ENCODE data around the gene THSD7B. TPM values are rescaled to one million over a fixed set of nuclear protein-coding genes. Genes with fewer than 3 reads are reported as not detected.

The THSD7B gene
- total and polyA plus RNA-seq, 2 donors, result 0.50 to 4.2 TPM

- Histone ChIP-seq H3K27me3 (ENCODE audit: control insufficient read depth in 2 of 2, insufficient read depth in 1 of 2, low read length in 1 of 2) (no peaks in the 10 kb centered on the region), H3K9me3 (ENCODE audit: control insufficient read depth in 2 of 2, insufficient read depth in 1 of 2, low read length in 1 of 2) (no peaks in the 10 kb centered on the region), H3K4me1 (ENCODE audit: control insufficient read depth in 2 of 2, insufficient read depth in 2 of 2, low read length in 2 of 2) (no peaks in the 10 kb centered on the region), H3K36me3 (ENCODE audit: control insufficient read depth in 2 of 2, insufficient read depth in 2 of 2, low read length in 1 of 2) (no peaks in the 10 kb centered on the region), H3K4me3 (ENCODE audit: low read length in 2 of 2) (no peak overlapping the region), H3K27ac (ENCODE audit: low read depth in 1 of 2, low read length in 1 of 2) (no peak overlapping the region)
- 93% methylated on average over 2 of the region's 2 CpGs for WGBS
- no peak for DNase-seq (ENCODE audit: low read depth in 6 of 9, low spot score in 9 of 9)
Measured at GRCh38 chr2:137437386-137437785, 672.0 kb downstream of the THSD7B start.

- Histone ChIP-seq H3K36me3 (ENCODE audit: control insufficient read depth in 2 of 2, insufficient read depth in 2 of 2, low read length in 1 of 2) (no peaks in the 10 kb centered on the region), H3K27me3 (ENCODE audit: control insufficient read depth in 2 of 2, insufficient read depth in 1 of 2, low read length in 1 of 2) (no peaks in the 10 kb centered on the region), H3K27ac (ENCODE audit: low read depth in 1 of 2, low read length in 1 of 2) (no peak overlapping the region), H3K9me3 (ENCODE audit: control insufficient read depth in 2 of 2, insufficient read depth in 1 of 2, low read length in 1 of 2) (no peaks in the 10 kb centered on the region), H3K4me1 (ENCODE audit: control insufficient read depth in 2 of 2, insufficient read depth in 2 of 2, low read length in 2 of 2) (no peaks in the 10 kb centered on the region), H3K4me3 (ENCODE audit: low read length in 2 of 2) (no peak overlapping the region)
- no peak for DNase-seq (ENCODE audit: low read depth in 6 of 9, low spot score in 9 of 9)
- 89% methylated on average over 1 of the region's 1 CpG for WGBS
Measured at GRCh38 chr2:137444970-137445369, 679.6 kb downstream of the THSD7B start.

GRCh38 chr2:137449454-137449853 lies 684.1 kb downstream of the THSD7B start:
- no peak for DNase-seq (ENCODE audit: low read depth in 6 of 9, low spot score in 9 of 9)
- H3K27ac ChIP-seq (ENCODE audit: low read depth in 1 of 2, low read length in 1 of 2), result no peak overlapping the region
- no peaks in the 10 kb centered on the region for H3K9me3 ChIP-seq (ENCODE audit: control insufficient read depth in 2 of 2, insufficient read depth in 1 of 2, low read length in 1 of 2)
- H3K4me1 ChIP-seq (ENCODE audit: control insufficient read depth in 2 of 2, insufficient read depth in 2 of 2, low read length in 2 of 2), result no peaks in the 10 kb centered on the region
- no peak overlapping the region for H3K4me3 ChIP-seq (ENCODE audit: low read length in 2 of 2)
- no peaks in the 10 kb centered on the region for H3K27me3 ChIP-seq (ENCODE audit: control insufficient read depth in 2 of 2, insufficient read depth in 1 of 2, low read length in 1 of 2)
- H3K36me3 ChIP-seq (ENCODE audit: control insufficient read depth in 2 of 2, insufficient read depth in 2 of 2, low read length in 1 of 2), result no peaks in the 10 kb centered on the region

- H3K4me3 ChIP-seq (ENCODE audit: low read length in 2 of 2), result no peak overlapping the region
- 87% methylated on average over 2 of the region's 2 CpGs for whole genome bisulfite sequencing
- H3K36me3 ChIP-seq (ENCODE audit: control insufficient read depth in 2 of 2, insufficient read depth in 2 of 2, low read length in 1 of 2), result no peaks in the 10 kb centered on the region
- no peaks in the 10 kb centered on the region for H3K4me1 ChIP-seq (ENCODE audit: control insufficient read depth in 2 of 2, insufficient read depth in 2 of 2, low read length in 2 of 2)
- no peak overlapping the region for H3K27ac ChIP-seq (ENCODE audit: low read depth in 1 of 2, low read length in 1 of 2)
- no peaks in the 10 kb centered on the region for H3K9me3 ChIP-seq (ENCODE audit: control insufficient read depth in 2 of 2, insufficient read depth in 1 of 2, low read length in 1 of 2)
- H3K27me3 ChIP-seq (ENCODE audit: control insufficient read depth in 2 of 2, insufficient read depth in 1 of 2, low read length in 1 of 2), result no peaks in the 10 kb centered on the region
- DNase-seq (ENCODE audit: low read depth in 6 of 9, low spot score in 9 of 9), result no peak
Measured at GRCh38 chr2:137454886-137455285, 689.5 kb downstream of the THSD7B start.

- Histone ChIP-seq H3K4me3 (ENCODE audit: low read length in 2 of 2) (no peak overlapping the region), H3K36me3 (ENCODE audit: control insufficient read depth in 2 of 2, insufficient read depth in 2 of 2, low read length in 1 of 2) (no peaks in the 10 kb centered on the region), H3K27ac (ENCODE audit: low read depth in 1 of 2, low read length in 1 of 2) (no peak overlapping the region), H3K9me3 (ENCODE audit: control insufficient read depth in 2 of 2, insufficient read depth in 1 of 2, low read length in 1 of 2) (no peaks in the 10 kb centered on the region), H3K4me1 (ENCODE audit: control insufficient read depth in 2 of 2, insufficient read depth in 2 of 2, low read length in 2 of 2) (no peaks in the 10 kb centered on the region), H3K27me3 (ENCODE audit: control insufficient read depth in 2 of 2, insufficient read depth in 1 of 2, low read length in 1 of 2) (no peaks in the 10 kb centered on the region)
- DNase-seq (ENCODE audit: low read depth in 6 of 9, low spot score in 9 of 9), result peak in 3 of 9 donors; percentile 1 to 10 (median 2)
- 56% methylated on average over 3 of the region's 3 CpGs for WGBS
Measured at GRCh38 chr2:137467246-137467862, 702.0 kb downstream of the THSD7B start.

- H3K9me3 ChIP-seq (ENCODE audit: control insufficient read depth in 2 of 2, insufficient read depth in 1 of 2, low read length in 1 of 2), result no peaks in the 10 kb centered on the region
- H3K4me3 ChIP-seq (ENCODE audit: low read length in 2 of 2), result no peak overlapping the region
- no peak for DNase-seq (ENCODE audit: low read depth in 6 of 9, low spot score in 9 of 9)
- no peaks in the 10 kb centered on the region for H3K4me1 ChIP-seq (ENCODE audit: control insufficient read depth in 2 of 2, insufficient read depth in 2 of 2, low read length in 2 of 2)
- WGBS, result 84% methylated on average over 5 of the region's 5 CpGs
- H3K36me3 ChIP-seq (ENCODE audit: control insufficient read depth in 2 of 2, insufficient read depth in 2 of 2, low read length in 1 of 2), result no peaks in the 10 kb centered on the region
- H3K27me3 ChIP-seq (ENCODE audit: control insufficient read depth in 2 of 2, insufficient read depth in 1 of 2, low read length in 1 of 2), result no peaks in the 10 kb centered on the region
- no peak overlapping the region for H3K27ac ChIP-seq (ENCODE audit: low read depth in 1 of 2, low read length in 1 of 2)
Measured at GRCh38 chr2:137493261-137493660, 727.9 kb downstream of the THSD7B start.

GRCh38 chr2:137500599-137500998 lies 735.3 kb downstream of the THSD7B start:
- Histone ChIP-seq H3K4me3 (ENCODE audit: low read length in 2 of 2) (no peak overlapping the region), H3K27me3 (ENCODE audit: control insufficient read depth in 2 of 2, insufficient read depth in 1 of 2, low read length in 1 of 2) (no peaks in the 10 kb centered on the region), H3K36me3 (ENCODE audit: control insufficient read depth in 2 of 2, insufficient read depth in 2 of 2, low read length in 1 of 2) (no peaks in the 10 kb centered on the region), H3K9me3 (ENCODE audit: control insufficient read depth in 2 of 2, insufficient read depth in 1 of 2, low read length in 1 of 2) (no peaks in the 10 kb centered on the region), H3K4me1 (ENCODE audit: control insufficient read depth in 2 of 2, insufficient read depth in 2 of 2, low read length in 2 of 2) (no peaks in the 10 kb centered on the region), H3K27ac (ENCODE audit: low read depth in 1 of 2, low read length in 1 of 2) (no peak overlapping the region)
- no peak for DNase-seq (ENCODE audit: low read depth in 6 of 9, low spot score in 9 of 9)
- WGBS, result 96% methylated on average over 3 of the region's 3 CpGs

- no peak for DNase-seq (ENCODE audit: low read depth in 6 of 9, low spot score in 9 of 9)
- Histone ChIP-seq H3K36me3 (ENCODE audit: control insufficient read depth in 2 of 2, insufficient read depth in 2 of 2, low read length in 1 of 2) (no peaks in the 10 kb centered on the region), H3K4me3 (ENCODE audit: low read length in 2 of 2) (no peak overlapping the region), H3K9me3 (ENCODE audit: control insufficient read depth in 2 of 2, insufficient read depth in 1 of 2, low read length in 1 of 2) (no peaks in the 10 kb centered on the region), H3K27ac (ENCODE audit: low read depth in 1 of 2, low read length in 1 of 2) (no peak overlapping the region), H3K27me3 (ENCODE audit: control insufficient read depth in 2 of 2, insufficient read depth in 1 of 2, low read length in 1 of 2) (no peaks in the 10 kb centered on the region), H3K4me1 (ENCODE audit: control insufficient read depth in 2 of 2, insufficient read depth in 2 of 2, low read length in 2 of 2) (no peaks in the 10 kb centered on the region)
- WGBS, result 90% methylated on average over 2 of the region's 2 CpGs
Measured at GRCh38 chr2:137507237-137507636, 741.9 kb downstream of the THSD7B start.

GRCh38 chr2:137508739-137509384 lies 743.5 kb downstream of the THSD7B start:
- Histone ChIP-seq H3K4me1 (ENCODE audit: control insufficient read depth in 2 of 2, insufficient read depth in 2 of 2, low read length in 2 of 2) (no peaks in the 10 kb centered on the region), H3K27ac (ENCODE audit: low read depth in 1 of 2, low read length in 1 of 2) (no peak overlapping the region), H3K36me3 (ENCODE audit: control insufficient read depth in 2 of 2, insufficient read depth in 2 of 2, low read length in 1 of 2) (no peaks in the 10 kb centered on the region), H3K27me3 (ENCODE audit: control insufficient read depth in 2 of 2, insufficient read depth in 1 of 2, low read length in 1 of 2) (no peaks in the 10 kb centered on the region), H3K9me3 (ENCODE audit: control insufficient read depth in 2 of 2, insufficient read depth in 1 of 2, low read length in 1 of 2) (no peaks in the 10 kb centered on the region), H3K4me3 (ENCODE audit: low read length in 2 of 2) (no peak overlapping the region)
- DNase-seq (ENCODE audit: low read depth in 6 of 9, low spot score in 9 of 9), result no peak
- WGBS, result 49% methylated on average over 5 of the region's 5 CpGs

Data from thymus (tissue), 11 donors.